Peyer's patch (tissue), 4 donors: ENCODE measurements around the gene EFCAB14.

Experiments
- POLR2A ChIP-seq, 2 donors: fragments of 450-650 bp; IDR thresholded peaks; one replicate each; pipeline ENCODE4 v1.5.1; 2017; ENCODE audit warnings: antibody characterized with exemption in 2 of 2, mild to moderate bottlenecking in 2 of 2, moderate library complexity in 2 of 2
- TF ChIP-seq, protein P1 (sequence below), 6 experiments: fragments of 450-650 bp in 4 of 6; fragments of 200-600 bp in 2 of 6; sonication (generic) in 1 of 6; IDR thresholded peaks; one replicate each; pipeline ENCODE4 v1.5.1; 2017 to 2019; ENCODE audit warnings: antibody characterized with exemption in 6 of 6, mild to moderate bottlenecking in 3 of 6, moderate library complexity in 1 of 6

DNA sequence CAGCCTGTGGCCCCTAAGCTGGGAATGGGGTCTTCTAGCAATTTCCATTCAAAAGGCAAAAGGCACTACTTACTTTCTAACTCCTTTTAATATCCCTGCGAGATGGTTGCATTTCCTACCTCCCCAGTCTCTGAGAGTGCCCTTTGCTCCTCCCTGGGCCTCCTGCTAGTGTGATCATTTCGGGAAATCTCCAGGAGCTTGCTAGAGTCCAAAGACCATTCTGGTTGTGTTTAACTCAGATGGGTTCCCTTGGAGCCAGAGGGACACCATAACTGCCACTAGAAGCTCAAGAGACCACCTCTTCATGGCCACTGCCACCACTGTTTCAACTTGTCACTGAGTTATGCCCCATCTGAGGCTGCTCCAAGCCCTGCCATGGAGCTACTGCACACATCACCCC lies 45.5 kb upstream of the EFCAB14 start:
- TF ChIP-seq POLR2A (IDR thresholded peaks at IDR 0.05) = no peak
- TF ChIP-seq, protein P1, sequence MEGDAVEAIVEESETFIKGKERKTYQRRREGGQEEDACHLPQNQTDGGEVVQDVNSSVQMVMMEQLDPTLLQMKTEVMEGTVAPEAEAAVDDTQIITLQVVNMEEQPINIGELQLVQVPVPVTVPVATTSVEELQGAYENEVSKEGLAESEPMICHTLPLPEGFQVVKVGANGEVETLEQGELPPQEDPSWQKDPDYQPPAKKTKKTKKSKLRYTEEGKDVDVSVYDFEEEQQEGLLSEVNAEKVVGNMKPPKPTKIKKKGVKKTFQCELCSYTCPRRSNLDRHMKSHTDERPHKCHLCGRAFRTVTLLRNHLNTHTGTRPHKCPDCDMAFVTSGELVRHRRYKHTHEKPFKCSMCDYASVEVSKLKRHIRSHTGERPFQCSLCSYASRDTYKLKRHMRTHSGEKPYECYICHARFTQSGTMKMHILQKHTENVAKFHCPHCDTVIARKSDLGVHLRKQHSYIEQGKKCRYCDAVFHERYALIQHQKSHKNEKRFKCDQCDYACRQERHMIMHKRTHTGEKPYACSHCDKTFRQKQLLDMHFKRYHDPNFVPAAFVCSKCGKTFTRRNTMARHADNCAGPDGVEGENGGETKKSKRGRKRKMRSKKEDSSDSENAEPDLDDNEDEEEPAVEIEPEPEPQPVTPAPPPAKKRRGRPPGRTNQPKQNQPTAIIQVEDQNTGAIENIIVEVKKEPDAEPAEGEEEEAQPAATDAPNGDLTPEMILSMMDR (IDR thresholded peaks at IDR 0.05) = no peak
